ENCODE results near the gene PPIE. TPM values are rescaled to one million over a fixed set of nuclear protein-coding genes. Genes with fewer than 3 reads are reported as not detected.

Gene PPIE
- total and polyA plus RNA-seq, 2 of the 4 experiments (the other 2 are of a cell fraction), result 40.9 to 68.1 TPM

- ChIA-PET POLR2A (ENCODE audit: unreplicated experiment) (no interaction called here), CTCF (no interaction called here)
- Histone ChIP-seq H4K20me1 (ENCODE audit: insufficient read depth, low read length) (no peaks in the 10 kb centered on the region), H3K79me1 (ENCODE audit: low read depth in 1 of 2, low read length in 2 of 2) (no peaks in the 10 kb centered on the region), H2BK15ac (ENCODE audit: low read depth, low read length) (no peak overlapping the region), H4K8ac (ENCODE audit: low read depth in 2 of 2, low read length in 2 of 2) (no peak overlapping the region), H3K9ac (ENCODE audit: low read depth, low read length) (no peak overlapping the region), H3K4ac (ENCODE audit: low read depth, low read length) (no peak overlapping the region), H2BK20ac (ENCODE audit: low read depth, low read length) (no peak overlapping the region), H3K4me3 (ENCODE audit: insufficient read depth, low read depth, low read length) (no peak overlapping the region), H2BK5ac (ENCODE audit: low read depth, low read length, poor library complexity, severe bottlenecking) (no peak overlapping the region), H3K14ac (replicated peaks; ENCODE audit: low read depth, low read length) (no peak overlapping the region), H3K36me3 (ENCODE audit: control insufficient read depth, insufficient read depth, low read length) (no peaks in the 10 kb centered on the region), H3K27me3 (ENCODE audit: control insufficient read depth, insufficient read depth, low read length) (peaks cover 46% of the 10 kb centered on the region), H3K9me1 (ENCODE audit: insufficient read depth, low read length) (no peaks in the 10 kb centered on the region), H3K27ac (ENCODE audit: insufficient read depth, low read length) (no peak overlapping the region), H3K23ac (ENCODE audit: low read depth, low read length) (no peak overlapping the region), H3K4me2 (ENCODE audit: low read depth, low read length) (no peak overlapping the region), H3K18ac (ENCODE audit: low read depth, low read length) (no peak overlapping the region), H2BK120ac (ENCODE audit: low read depth, low read length) (no peak overlapping the region), H3K56ac (ENCODE audit: extremely low read depth, insufficient read depth, low read length) (no peak overlapping the region), H2AFZ (replicated peaks; ENCODE audit: low read length, poor library complexity) (no peak overlapping the region), H2AK5ac (ENCODE audit: low read depth, low read length) (no peak overlapping the region), H3K9me3 (ENCODE audit: control insufficient read depth, insufficient read depth, low read length) (no peaks in the 10 kb centered on the region), H4K91ac (ENCODE audit: insufficient read depth, low read depth, low read length) (no peak overlapping the region), H4K5ac (ENCODE audit: low read depth, low read length) (no peak overlapping the region), H2AK9ac (replicated peaks; ENCODE audit: low read depth, low read length, poor library complexity) (no peak overlapping the region), H3K4me1 (ENCODE audit: control insufficient read depth, insufficient read depth, low read length) (no peaks in the 10 kb centered on the region)
- BruUV-seq (replicated peaks), result no TSS peak
- intact Hi-C loops (cut with micrococcal nuclease), result no loop called here
- in situ Hi-C loops (cut with MboI; ENCODE audit: low sequenced_read_pairs), result no loop called here
- dilution Hi-C loops (cut with HindIII; ENCODE audit: low sequenced_read_pairs, unreplicated experiment), result no loop called here
- DNase-seq (no peak), ATAC-seq (ENCODE audit: low read depth) (no peak)
- TF ChIP-seq MAFK (IDR thresholded peaks at IDR 0.05; ENCODE audit: low read depth, low read length), result no peak
- TF ChIP-seq ELK1 (IDR thresholded peaks at IDR 0.05; ENCODE audit: borderline replicate concordance, low read depth, low read length), result no peak
- WGBS, 2 experiments (ENCODE audit: extremely low coverage in 2 of 2, insufficient read length in 1 of 2), result no CpG with 5 or more reads among the region's 7 CpGs
Measured at GRCh38 chr1:39779137-39779536, 40.5 kb downstream of the PPIE start.

All from IMR-90 (cell line).